Hepatic stellate cell (primary cell): ENCODE results near the gene HTR7.

ENCODE experiments used
- DNase-seq: peaks from one replicate; pipeline ENCODE4 v3.0.0; 2011; ENCODE audit warnings: low spot score

The HTR7 gene

DNA sequence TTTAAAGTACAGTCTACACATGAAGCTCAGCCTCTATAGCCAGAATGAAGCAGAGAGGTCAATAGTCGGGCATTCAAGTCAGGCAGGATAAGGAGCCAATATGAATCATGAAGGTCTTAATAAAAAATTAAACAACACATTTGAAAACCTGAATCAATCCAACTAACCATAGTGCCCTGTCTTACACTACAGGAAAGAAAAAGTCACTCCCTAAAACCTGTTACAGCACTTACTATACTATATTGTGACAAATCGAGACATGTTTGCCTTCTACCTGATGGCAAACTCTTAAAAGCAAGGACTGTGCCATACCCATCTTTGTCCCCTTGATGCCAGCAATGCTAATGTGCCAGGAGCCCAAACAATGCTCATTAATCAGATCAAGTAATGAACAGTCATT lies 117.6 kb downstream of the HTR7 start:
- no peak for DNase-seq

- DNase-seq: no peak
Observed at GRCh38 chr10:90738885-90739284, 119.0 kb downstream of the HTR7 start.

DNA sequence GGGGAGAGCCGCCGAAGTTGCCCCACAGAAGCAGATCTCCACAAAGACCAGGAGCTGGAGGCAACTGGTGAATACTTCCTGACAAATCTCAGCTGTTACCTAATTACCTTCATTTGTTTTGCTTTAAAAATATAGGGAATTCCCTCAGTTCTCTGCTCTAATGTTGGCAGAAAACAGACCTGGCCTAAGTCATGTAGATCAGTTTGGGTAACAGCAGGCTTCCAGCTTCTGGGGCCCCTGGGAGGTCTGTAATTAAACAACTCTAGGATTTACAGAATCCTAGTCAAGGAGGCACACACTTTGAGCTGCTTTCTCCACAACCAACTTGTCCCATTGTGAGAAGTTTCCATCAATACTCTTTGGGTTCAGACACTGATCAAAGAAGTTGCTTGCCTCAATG lies 123.4 kb downstream of the HTR7 start:
- no peak for DNase-seq

- DNase-seq: no peak
Observed at GRCh38 chr10:90732581-90732980, 125.3 kb downstream of the HTR7 start.

- DNase-seq: no peak
Observed at GRCh38 chr10:90723416-90724068, 134.3 kb downstream of the HTR7 start.

- no peak for DNase-seq
Observed at GRCh38 chr10:90722832-90723231, 135.0 kb downstream of the HTR7 start.

- DNase-seq: no peak
Observed at GRCh38 chr10:90718182-90718581, 139.7 kb downstream of the HTR7 start.

GRCh38 chr10:90712529-90712928 lies 145.3 kb downstream of the HTR7 start:
- DNase-seq: no peak

- DNase-seq: no peak
Observed at GRCh38 chr10:90709727-90710126, 148.1 kb downstream of the HTR7 start.

GRCh38 chr10:90707657-90708056 lies 150.2 kb downstream of the HTR7 start:
- DNase-seq: no peak

GRCh38 chr10:90701428-90701827 lies 156.4 kb downstream of the HTR7 start:
- no peak for DNase-seq

GRCh38 chr10:90695915-90696676 lies 161.7 kb downstream of the HTR7 start:
- no peak for DNase-seq
